NCI-H524 treated with DMSO at 0.1 percent for 48 hours (cell line): ENCODE data around the gene SAMD14.

Experiments
- DNase-seq: peaks from one replicate; lab custom pipeline; 2025; lab: John Stamatoyannopoulos, UW

Gene SAMD14

DNA sequence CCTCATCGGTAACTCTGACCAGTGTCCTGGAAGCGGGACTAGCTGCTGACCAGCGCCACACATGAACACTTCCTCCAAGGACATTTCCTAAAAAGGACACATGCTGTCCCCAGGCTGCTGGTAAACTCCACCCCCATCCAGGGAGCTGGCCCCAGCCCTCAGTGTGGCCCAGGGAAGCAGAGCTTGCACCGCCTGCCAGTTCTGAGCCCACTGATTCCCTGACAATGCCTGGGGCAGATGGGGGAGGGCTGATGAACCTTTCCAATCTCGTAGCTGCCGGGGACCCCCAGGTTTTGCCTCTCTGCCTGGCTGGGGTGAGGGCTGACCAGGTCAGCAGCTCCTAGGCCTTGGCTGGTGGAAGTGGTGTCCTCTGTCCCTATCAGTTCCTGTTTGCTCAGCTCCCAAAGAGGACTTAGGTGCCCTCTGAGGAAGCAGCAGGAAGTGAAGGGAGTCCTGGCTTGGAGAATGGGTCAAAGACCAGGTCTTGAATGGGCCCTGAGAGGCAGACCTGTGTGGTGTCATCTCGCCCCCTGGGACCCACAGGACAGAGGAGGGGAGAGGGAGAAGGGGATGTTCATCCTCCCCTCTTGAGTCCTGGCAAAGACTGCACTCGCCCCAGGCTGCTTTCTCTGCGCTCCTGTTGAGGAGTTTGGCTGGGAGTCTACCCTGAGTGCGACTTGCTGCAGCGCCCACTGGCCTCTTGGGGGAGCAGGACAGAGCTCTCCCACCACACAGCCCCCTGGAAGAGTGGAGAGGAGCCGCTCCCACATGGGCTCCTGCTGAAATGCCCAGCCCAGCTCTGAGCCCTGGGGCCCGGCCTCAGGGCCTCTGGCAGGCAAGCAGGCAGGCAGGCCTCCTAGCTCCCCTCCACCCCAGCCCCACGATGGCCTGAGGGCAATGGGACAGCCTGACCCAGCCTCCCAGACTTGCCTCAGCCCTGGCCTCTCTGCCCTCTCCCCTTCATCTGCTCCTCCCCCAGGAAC, 18.0 kb downstream of the SAMD14 start:
- no peak for DNase-seq

DNA sequence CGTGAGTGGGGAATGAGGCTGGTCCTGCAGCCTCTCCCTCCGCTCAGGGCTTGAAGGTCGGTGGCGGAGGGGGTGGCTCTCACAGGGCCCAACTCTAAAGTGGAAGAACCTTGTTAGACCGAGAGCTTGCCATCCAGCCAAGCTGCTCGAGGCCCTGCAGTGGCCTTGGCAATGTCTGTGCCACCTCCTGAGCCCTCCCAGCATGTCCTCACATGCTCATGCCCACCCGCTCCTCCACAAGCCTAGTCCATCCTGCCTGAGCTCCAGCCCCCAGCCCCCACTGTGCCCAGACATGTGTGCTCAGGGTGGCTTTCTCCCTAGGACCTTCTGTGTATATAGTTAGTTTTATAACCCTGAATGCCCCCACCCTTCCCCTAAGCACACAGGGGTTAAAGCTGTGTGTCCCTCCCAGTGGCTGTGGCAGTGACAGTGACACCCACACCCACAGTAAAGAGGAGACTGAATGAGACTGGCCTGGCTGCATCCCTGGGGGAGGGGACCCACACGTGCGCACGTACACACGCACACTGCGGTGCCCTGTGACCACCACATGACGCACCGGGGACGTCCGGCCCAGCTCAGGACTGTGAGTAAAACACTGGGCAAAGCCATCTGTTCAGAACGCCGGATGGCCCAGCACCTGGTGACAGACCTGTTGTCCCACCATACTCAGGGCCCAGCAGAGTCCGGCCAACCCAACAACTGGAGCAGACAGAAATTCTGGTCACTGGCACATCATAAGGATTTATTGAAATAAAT, 19.2 kb downstream of the SAMD14 start:
- peak; percentile 54 for DNase-seq

DNA sequence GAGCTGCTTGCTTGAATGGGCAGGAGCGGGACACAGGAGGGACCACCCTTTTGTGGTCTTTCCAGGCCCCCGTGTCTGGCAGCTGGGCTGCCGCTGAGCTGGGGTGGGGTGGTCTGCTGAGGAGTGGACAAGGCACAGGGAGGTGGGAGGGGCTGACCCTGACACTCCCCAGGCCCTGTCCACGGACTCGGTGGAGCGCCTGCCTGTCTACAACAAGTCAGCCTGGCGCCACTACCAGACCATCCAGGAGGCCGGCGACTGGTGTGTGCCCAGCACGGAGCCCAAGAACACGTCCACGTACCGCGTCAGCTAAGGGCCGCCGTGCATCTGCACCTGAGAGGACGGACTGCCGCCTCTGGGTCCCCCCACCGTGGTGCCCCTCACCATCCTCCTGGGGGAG, 20.2 kb downstream of the SAMD14 start:
- DNase-seq = no peak

DNA sequence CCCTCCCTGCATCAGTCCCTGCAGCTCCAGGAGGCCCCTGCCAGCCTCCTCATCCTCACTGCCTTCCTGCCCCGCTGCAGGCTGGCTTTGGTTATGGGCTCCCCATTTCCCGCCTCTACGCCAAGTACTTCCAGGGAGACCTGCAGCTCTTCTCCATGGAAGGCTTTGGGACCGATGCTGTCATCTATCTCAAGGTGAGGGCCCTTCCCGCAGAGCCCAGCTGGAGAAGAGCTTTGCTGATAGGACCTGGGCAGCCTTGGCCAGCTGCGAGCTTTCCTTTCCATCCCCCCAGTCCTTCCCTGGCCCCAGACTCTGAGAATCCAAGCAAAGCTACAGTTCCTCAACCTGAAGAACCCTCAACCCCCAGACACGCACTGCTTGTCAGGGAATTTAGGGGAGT, 20.8 kb downstream of the SAMD14 start:
- DNase-seq = no peak

DNA sequence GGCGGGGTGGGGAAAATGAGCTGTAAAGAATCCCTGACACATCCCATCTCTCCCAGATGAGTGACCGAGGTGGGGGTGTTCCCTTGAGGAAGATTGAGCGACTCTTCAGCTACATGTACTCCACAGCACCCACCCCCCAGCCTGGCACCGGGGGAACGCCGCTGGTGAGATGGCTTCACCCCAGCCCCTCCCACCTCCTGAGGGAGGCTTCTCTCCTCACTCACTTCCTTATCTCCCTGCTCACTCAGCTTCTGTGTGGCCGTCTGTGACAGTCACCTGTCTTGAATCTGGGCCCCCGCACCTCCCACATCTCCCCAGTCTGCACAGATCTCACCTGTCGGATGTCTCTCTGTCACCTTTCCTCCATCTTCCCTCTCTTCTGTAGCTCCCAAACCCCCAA, 21.4 kb downstream of the SAMD14 start:
- no peak for DNase-seq

GRCh38 chr17:50107790-50108414, 22.1 kb downstream of the SAMD14 start:
- no peak for DNase-seq

- no peak for DNase-seq
Measured at GRCh38 chr17:50106393-50107131, 23.4 kb downstream of the SAMD14 start.

GRCh38 chr17:50105811-50106210, 24.1 kb downstream of the SAMD14 start:
- DNase-seq = no peak

DNA sequence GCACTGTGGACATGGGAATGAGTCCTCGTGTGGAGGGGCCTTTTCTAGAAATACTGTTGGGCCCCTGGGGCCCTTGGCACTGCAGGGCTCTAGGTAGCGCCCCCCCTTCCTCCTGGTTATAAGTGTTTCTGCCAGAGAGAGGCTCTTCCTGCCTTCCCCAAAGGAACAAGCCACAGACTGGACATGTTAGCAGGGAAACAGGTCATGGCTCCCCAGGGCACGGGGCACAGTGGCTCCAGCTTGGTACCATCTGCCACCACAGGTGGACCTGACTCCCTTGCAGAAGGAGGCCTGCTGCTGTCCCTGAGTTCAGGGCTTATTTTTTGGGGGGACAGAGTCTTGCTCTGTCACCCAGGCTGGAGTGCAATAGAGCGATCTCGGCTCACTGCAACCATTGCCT, 26.0 kb downstream of the SAMD14 start:
- DNase-seq = no peak

DNA sequence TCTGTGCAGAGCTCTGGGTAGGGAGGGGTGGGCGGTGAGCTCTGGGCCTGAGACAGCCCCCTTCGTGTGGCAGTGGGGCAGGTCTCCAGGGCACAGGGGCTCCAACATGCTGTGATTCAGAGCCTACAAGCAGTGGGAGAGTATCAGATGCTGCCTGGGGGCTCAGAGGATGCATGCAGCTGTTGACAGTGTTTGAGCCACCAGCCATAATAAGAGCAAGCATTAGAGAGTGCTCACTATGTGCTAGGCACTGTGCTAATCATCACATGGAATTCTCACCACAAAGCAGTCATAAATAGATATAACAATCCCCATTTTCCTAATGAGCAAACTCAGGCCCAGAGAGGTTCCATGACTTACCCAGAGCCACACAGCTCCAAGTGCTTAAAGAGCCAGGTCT, 26.7 kb downstream of the SAMD14 start:
- DNase-seq = no peak

DNA sequence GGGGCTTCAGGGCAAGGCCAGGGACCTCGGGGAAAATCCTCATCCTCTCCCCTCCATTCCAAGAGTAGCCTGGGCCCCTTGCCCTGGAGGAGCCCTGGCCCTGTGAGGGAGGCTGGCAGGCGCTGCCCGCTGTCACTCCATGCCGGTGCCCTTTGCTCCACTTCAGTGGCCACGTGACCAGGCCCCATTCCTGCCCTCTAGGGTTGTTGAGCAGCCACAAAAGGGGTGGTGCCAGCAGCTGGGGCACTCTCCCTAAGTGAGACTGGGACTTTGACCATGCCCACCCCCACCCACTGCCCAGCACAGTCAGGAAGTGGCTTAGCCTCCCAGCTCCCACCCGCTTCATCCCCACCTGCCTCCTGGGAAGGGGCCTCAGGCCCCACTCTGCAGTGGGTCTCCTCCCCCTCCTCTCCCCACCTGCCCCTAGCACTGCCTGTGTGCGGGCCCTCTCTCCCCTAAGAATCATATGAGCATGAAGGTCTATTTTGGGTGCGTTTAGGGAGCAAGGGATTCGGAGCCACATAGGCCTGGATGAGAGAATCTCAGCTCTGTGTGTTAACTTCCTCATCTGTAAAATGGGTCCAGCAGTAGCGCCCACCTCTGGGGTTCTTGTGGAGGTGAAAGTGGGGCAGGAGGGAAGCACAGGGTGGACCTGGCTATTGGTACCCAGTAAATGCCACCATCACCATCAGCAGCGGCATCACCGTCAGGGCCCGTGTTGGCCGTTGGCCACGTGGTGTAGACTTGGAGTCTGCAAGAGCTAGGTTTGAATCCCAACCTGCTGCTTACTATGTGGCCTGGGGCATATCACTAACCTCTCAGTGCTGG, 27.6 kb downstream of the SAMD14 start:
- no peak for DNase-seq

DNA sequence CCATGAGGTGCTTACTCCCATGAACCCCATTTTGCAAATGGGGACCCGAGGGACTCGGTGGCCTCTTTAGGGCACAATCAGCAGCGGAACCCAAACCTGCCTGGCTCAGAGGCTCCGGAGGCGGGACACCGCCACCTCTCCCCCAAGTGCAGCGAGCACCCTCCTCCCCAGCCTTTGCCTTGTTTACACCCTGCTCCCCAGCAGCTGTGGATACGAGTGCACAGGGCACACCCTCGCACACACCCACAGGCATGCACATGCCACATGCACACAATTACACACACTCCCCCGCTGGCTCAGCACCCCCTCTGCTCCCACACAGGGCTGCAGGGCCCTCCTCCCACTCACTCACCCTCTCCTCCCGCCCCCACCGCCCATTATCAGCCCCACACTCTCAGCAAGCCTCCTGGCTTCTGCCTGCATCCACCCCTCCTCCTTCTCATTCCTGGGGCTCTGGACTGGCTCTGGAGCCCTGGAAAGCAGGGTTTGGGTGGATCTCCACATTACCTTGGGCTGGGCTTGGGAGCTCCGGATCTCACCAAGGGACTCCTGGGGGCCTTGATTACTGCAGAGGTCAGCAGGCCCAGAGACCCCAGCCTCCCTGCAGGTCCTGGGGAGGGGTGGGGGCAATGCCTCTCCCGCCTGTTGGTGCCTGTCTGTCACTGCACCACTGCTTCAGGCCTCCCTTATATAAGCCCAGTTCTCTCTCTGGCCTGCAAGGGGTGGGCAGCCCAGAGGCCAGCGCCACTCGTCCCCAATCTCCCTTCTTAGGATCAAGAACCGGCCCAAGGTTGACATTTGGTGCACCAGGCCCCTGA, 28.4 kb downstream of the SAMD14 start:
- no peak for DNase-seq

GRCh38 chr17:50100921-50101345, 29.0 kb downstream of the SAMD14 start:
- no peak for DNase-seq

DNA sequence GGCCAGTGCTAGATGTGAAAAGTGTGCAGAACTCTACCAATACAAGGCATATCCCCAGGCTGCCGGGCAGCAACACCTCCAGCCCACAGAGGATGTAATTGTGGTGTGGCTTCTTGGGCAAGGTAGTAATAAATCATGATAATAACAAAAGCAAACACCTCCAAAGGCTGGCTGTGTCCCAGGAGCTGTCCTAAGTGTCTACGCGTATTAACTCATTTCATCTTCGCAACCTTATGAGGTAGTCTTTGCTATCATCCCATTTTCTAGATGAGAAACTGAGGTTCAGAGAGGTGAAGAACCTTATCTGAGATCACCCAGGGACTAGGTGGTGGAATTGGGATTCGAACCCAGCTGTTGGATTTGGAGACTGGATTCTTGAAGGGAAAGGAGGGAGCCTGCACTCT, 29.5 kb downstream of the SAMD14 start:
- no peak for DNase-seq

DNA sequence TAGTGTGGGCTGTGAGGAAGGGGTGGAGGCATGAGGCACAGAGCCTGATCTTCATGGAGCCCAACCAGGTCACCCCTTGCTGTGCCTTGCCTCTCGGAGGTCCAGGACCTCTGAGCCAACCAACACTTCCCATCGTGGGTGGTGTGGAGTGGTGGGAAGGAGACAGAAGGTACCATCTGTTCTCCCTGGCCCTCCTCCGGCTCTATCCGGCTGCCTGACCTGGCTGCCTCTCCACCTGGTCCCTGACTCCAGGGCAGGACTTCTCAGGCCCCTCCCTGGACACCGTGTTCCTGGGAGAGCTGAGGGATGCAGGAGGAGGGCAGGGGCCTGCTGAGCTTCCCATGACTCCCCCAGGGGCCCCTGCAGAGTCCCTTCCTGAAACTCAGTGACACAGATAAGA, 31.0 kb downstream of the SAMD14 start:
- no peak for DNase-seq

DNA sequence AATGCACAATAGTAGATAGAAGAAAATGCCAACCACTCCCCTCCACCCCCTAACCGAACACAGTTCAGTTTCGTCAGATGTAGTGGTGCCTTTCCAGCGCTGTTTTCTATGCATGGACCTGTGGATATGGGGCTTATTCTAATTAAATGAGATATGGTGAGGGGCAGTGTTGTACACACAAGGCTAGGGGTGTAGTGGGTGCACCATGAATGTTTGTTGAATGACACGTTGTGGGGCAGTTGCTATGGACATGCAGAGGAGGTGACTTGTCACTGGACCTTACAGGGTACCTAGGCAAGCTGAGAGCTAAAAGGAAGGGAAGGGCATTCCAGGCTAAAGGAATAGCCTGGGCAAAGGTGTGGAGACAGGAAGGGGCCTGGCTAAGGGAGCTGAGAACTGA, 31.4 kb downstream of the SAMD14 start:
- DNase-seq = no peak

DNA sequence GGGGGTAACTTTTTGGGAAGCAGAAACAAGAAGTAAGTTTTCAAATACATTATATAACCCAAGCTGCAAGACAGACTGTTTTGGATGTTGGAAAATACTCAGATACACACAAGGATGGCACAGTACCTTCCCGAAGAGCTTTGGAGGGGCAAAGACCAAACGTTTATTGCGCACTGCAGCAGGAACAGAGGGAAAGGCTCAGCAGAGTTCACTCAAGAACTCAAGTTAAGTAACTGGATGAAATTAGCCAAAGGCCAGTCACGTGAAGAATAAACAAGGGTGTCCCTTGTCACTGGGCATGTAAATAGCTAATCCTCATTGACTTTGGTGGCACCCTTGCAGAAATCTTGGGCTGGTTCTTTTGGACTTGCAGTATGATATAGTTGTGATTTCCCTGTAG, 32.0 kb downstream of the SAMD14 start:
- no peak for DNase-seq

DNA sequence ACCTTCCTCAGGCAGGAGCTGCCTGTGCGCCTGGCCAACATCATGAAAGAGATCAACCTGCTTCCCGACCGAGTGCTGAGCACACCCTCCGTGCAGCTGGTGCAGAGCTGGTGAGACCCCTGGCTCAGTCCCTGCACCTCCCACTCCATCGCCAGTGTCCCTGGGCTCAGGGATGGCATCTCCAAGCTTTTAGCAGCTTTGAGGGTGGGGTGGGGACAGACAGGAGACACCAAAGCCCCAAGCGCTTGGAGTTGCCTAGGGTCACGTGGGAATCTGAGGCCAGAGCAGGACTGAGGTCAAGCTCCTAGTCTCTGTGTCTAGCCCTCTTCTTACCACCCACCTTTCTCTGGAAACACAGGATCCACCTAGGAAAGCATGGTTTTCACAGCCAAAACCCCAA, 32.5 kb downstream of the SAMD14 start:
- no peak for DNase-seq

GRCh38 chr17:50096758-50097157, 33.2 kb downstream of the SAMD14 start:
- DNase-seq = no peak

DNA sequence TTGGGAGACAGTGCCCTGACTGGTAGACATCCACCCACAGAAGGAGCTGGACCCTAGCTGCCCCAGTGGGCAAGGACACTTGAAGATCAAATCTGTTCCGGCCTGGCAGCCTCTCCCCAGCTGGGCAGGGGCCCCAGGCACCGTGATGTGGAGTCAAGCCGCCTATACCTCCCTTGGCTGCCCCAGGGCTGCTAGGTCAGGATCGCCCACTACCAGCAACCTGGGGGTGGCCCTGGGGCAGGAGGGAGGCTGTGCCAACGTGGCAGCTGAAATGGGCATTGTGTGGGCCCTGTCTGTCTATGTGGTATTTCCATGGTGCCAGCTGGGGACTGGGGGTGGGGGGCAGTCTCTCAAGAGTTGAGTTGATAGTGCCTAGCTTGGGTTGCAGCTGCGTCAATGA, 33.9 kb downstream of the SAMD14 start:
- DNase-seq = no peak
